NCI-H2227 (cell line): ENCODE measurements around the gene FHDC1.

Experiments used
- DNase-seq: peaks from one replicate; lab custom pipeline; 2025; ENCODE audit not compliant: unreplicated experiment; lab: John Stamatoyannopoulos, UW

The FHDC1 gene

DNA sequence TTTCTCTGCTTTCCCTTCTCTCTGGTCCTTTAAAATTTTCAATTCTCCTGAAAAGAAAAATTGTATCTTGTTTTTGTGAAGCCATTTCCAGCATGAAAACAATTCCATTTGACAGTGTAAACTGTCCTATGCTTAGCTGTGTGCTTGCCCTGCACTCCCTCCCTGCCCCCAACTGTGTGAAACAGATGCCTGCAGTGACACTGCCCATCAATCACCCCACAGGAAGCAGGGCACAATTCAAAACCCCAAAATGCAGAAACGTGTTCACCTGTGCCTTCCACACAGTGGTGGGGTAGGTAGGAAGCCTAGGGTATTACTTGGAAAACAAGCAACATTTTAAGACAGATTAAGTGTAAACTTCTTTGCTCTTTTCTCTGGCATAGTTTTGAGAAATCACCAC, 6.2 kb upstream of the FHDC1 start:
- no peak for DNase-seq

DNA sequence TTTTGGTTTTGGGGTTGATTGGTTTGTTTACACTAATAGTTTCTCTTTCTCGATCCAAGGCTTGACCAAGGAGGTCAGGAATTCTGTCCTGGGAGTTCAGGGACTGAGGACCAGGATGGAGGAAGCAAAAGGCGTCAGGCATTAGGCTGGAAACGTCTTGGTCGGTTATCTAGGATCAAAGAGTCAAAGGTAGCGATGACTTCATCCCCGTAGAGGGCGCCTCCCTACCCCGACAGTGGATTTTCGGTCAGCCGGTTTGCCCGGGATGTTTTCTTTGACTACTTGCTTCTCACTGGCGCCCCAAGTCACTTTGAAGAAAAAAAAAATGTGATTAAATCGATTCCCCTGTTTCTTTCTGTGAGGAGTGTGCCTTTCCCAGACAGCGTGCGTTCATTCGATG, 980 bp upstream of the FHDC1 start:
- no peak for DNase-seq

- peak; percentile 10 for DNase-seq
Observed at GRCh38 chr4:152936446-152937335, 568 bp downstream of the FHDC1 start.

GRCh38 chr4:152937336-152938236, 1.5 kb downstream of the FHDC1 start:
- peak; percentile 21 for DNase-seq

DNA sequence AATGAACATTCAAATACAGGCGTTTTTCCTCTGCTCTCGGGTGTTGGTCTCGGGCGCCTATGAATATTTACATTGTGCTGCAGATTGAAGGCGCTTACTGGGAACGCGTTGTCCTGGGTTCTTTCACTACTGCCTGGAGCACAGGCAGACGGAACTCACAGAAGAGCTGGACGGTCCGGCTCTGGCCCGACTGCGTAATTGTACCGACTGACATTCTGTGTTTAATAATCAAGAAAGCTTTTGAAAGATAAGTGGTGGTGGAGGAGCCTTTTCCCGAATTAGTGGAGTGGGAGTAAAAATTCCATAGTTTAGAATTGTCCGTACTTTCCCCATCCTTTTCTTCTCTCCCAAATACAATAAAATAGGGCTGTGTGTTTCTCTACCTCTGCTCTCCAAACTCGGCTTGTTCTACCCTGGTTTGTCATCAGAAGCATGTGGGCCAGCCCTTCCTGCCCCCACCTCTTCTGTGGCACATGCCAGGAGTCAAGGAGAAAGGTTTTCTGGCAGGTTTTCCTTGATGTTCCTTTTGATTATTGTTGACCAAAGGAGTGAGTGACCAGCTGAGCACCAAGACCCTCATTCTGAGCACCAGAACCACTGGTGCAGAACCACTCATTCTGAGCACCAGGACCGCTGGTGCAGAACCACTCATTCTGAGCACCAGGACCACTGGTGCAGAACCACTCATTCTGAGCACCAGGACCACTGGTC, 2.3 kb downstream of the FHDC1 start:
- DNase-seq = no peak

GRCh38 chr4:152939621-152940020, 3.5 kb downstream of the FHDC1 start:
- no peak for DNase-seq

DNA sequence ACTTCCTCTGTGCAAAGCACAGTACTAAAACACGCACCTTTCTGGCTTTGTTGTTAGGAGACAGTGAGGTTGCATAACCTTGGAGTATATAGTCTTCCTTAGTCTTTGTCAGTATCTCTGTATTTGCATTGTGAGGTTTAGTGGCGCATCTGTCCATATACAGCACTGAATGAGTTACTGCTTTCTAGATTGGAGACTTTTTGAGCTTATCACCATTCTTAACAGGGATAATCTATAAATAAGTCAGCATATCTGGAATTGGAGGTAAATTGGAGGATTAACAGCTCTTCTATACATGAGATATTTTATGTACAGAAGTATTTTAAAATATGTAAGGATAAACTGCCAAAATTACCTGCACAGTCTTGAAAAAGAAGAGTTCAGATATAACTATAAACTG, 4.3 kb downstream of the FHDC1 start:
- no peak for DNase-seq

DNA sequence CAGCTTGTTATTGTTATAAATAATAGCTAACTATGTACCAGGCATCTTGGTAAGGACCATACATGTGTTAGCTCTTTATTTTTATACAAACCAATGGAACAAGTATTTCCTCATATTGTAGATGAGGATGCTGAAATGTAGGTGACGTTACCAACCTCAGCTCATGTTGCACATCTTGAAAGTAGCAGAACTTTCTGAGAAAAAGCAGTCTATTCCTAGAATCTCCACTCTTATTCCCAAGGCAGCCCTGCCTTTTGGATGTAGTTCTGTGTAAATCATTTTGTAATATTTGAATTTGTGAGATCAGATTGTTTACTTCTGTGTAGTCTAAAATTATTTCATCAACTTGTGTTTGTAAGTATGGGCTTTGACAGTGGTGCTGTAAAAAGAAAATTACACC, 5.3 kb downstream of the FHDC1 start:
- DNase-seq = no peak

DNA sequence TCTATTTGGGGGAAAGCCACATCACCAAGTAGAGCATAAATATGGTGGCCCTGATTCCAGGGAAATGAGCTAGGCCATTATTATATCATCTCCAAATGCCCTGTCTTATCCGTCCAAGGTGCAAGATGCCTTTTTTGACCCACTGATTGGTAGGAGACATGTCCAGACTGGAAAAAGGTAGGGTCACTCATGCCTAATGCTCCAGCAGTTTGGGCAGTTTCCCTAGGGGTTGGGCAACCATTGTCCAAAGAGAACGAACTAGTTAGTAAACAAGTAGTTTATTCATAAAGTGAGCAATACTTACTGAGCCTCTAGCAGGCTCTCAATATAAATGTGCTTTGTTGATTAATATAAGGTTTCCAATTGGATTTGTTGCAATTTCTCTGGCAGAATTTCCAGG, 6.2 kb downstream of the FHDC1 start:
- no peak for DNase-seq

GRCh38 chr4:152943672-152944071, 7.5 kb downstream of the FHDC1 start:
- DNase-seq = no peak

DNA sequence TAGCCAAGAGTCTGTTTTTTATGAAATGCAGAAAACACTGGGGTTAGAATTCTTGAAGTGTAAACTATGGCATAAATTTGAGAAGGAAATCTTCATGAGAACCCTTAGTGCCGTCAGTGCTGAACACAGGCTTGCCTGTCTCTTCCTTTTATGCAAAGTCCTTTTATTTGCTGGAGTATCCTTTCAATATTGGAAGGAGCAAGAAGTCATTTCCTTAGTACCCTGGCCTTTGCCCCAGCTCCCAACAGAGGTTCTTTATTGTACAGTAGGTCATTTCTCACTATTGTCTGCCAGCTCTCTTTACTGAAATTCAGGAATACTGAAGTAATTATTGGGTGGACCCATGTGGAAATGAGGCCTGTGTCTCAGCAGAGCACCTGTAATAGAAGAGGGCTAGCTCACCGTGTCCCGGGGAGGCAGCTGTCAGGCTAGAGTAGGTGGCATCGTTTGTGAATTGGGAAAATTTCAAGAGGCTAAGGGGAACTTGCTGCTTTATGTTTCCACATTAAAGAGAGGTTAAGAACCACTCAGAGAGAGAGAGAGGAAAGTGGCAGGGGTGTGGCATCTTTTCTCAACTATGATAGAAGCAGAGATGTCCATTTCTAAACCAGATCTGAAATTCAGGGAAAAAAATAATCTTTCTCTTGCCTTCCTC, 8.7 kb downstream of the FHDC1 start:
- no peak for DNase-seq

DNA sequence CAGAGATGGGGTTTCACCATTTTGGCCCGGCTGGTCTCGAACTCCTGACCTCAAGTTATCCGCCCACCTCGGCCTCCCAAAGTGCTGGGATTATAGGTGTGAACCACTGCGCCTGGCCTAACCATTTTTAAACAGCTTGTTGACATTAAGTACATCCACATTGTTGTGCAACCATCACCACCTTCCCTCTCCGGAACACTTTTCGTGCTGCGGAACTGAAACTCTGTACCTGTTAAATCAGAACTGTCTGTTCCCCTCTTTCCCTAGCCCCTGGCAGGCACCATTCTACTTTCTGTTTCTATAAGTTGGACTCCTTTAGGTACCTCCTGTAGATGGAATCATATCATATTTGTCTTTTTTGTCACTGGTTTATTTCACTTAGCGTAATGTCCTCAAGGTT, 9.5 kb downstream of the FHDC1 start:
- no peak for DNase-seq

DNA sequence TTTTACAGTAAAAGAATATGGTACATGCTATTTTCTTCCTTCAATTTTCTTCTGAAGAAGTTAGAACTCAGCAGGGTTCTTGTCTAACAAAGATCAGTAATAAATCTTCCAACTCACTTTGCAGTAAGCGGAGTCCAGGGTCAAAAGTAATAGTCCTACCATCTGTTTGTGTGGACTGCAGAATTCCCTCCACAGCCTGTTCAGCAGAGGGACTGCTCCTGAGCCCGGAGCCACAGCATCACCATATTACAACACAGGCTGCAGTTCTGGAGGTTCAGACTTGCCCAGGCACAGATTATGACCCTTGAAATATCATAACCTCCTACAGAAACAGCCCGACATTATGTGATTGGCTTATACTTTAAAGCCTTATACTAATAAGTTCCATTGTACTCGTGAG, 10.3 kb downstream of the FHDC1 start:
- peak; percentile 24 for DNase-seq

DNA sequence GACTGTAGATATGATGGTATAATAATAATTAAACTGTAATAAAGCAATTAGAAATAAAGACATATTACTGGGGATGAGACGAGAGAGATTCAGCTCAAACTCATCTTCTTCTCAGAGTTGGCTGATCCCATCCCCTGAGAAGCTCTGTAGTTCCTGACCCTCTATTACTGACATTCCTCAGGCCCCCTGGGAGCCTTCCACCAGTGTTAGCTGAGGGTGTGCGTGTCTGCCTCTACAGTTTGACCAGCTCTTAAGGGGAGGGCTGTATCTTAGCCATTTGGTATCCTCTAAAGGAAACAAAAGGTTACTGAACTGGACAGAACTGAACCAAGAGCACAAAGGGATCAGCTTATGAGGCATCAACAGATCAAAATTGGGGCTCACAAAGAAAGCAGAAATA, 11.2 kb downstream of the FHDC1 start:
- no peak for DNase-seq

GRCh38 chr4:152949930-152950329, 13.8 kb downstream of the FHDC1 start:
- no peak for DNase-seq

GRCh38 chr4:152950402-152951274, 14.5 kb downstream of the FHDC1 start:
- DNase-seq = no peak

DNA sequence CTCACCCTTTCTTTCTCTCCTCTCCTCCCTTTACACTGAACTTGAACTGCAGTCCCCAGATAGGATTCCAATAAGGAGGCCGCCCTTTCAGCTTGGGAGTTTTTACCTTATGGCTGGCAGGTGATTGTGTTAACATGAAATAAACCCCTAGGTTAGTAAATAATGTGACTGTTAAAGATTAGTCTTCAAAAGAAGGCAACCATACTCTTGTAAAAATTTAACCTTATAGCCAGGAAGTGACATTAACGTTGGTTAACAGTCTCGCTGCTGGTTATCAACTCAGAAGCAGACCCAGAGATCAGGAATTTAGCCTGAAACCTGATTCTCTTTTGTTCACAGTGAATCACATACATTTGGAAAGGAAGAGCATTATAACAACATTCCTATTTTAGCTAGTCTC, 15.2 kb downstream of the FHDC1 start:
- no peak for DNase-seq

GRCh38 chr4:152953514-152953913, 17.4 kb downstream of the FHDC1 start:
- DNase-seq = no peak

DNA sequence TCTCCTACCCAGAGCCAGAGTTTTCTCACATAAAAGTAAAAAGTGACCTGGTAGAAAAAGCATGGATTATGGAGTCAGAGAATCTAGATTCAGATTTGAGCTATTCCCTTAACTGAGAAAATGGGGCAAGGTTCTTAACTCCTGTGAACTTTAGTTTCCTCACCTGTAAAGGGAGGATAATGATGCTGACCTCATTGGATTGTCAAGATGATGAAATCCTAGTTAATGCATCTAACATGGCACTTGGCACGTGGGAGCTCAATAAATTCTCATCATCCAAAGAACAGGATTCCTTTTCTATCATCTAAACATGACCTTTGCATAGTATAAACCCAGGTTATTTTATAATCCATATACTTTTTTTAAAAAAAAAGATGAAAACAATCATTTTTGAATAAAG, 18.6 kb downstream of the FHDC1 start:
- DNase-seq = no peak

DNA sequence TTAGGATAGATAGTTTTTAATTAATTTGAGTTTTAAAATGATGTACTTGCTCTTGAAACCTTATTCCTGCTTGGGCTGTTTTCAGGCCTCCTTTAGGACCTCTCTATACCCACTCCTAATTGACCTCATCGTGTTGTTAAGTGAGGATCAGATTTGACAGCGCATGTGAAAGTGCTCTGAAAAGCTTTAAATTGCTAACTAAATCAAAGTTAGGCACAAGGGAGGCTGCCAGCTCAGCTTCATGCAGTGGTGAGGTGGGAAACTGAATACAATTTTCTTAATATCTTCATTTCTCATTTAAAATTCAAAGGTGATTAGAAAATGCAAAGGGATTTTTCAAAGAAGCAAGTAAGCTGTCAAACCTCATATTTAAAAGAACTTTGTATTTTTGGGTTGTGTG, 20.0 kb downstream of the FHDC1 start:
- no peak for DNase-seq
